ENCODE data around the gene GLUD2.

DNA sequence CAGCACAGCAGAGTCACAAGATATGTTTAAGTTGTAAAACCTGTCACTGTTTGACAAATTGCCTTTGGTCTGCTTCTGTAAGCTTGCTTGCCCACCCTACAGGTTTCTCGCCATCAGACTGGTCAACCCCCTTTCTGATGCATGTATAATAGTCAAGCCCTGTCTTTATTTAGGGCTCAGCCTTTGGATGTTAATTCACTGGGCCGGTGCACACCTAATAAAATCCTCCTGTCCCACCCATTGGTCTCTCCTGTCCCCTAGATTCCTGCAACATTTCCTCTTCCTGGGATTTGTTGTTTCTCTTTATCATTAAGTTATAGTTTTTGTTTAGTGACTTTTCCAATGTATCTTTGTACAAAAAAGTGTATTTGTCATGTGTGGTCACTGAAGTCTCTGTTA, 38.2 kb downstream of the GLUD2 start:
- TF ChIP-seq EZH2 (IDR thresholded peaks at IDR 0.05) = no peak
- TF ChIP-seq POLR2AphosphoS5 (IDR thresholded peaks at IDR 0.05; ENCODE audit: borderline replicate concordance, low read depth, low read length) = no peak
- no peak for TF ChIP-seq FOXP2 (optimal IDR thresholded peaks at IDR 0.05; ENCODE audit: control extremely low read depth, extremely low read length, insufficient read depth)

All from SK-N-MC (cell line).